CD8-positive, alpha-beta memory T cell (primary cell): ENCODE measurements around the gene CTXN1. TPM values are rescaled to one million over a fixed set of nuclear protein-coding genes. Genes with fewer than 3 reads are reported as not detected.
"Not testable (repeated sequence)": the region's sequence is repeated elsewhere in the genome, so short reads cannot be mapped to it uniquely, and the experiment has no call there.

Experiments used
- CTCF ChIA-PET: fragments of 350-600 bp; sonication (Branson Sonifier 250); formaldehyde crosslinking; loops from one replicate; lab custom pipeline; 2021; ENCODE audit warnings: antibody characterized with exemption; lab: Charles Lee
- POLR2A ChIA-PET: fragments of 350-600 bp; sonication (Branson Sonifier 250); formaldehyde crosslinking; loops from one replicate; lab custom pipeline; 2021; ENCODE audit warnings: antibody characterized with exemption; lab: Charles Lee
- DNase-seq, 5 donors: peaks; one replicate each; pipeline versions ENCODE4 v3.0.0 to v3.0.0-alpha.2; 2020 to 2022; ENCODE audit warnings: mixed read lengths in 1 of 5
- H3K27ac ChIP-seq: one replicate; pipeline ENCODE4 v1.7.0; 2013; ENCODE audit warnings: low read depth, mild to moderate bottlenecking, low read length, moderate library complexity
- H3K27me3 ChIP-seq: 2 replicates; pipeline ENCODE4 v1.7.0; 2013; ENCODE audit warnings: low read length, mild to moderate bottlenecking; ENCODE audit not compliant: insufficient read depth, poor library complexity, severe bottlenecking
- H3K36me3 ChIP-seq: 2 replicates; pipeline ENCODE4 v1.7.0; 2013; ENCODE audit warnings: mild to moderate bottlenecking, low read length, moderate library complexity; ENCODE audit not compliant: insufficient read depth
- H3K4me1 ChIP-seq: 2 replicates; pipeline ENCODE4 v1.7.0; 2013; ENCODE audit warnings: mild to moderate bottlenecking, low read length, moderate library complexity; ENCODE audit not compliant: insufficient read depth
- H3K4me3 ChIP-seq: 2 replicates; pipeline ENCODE4 v1.7.0; 2013; ENCODE audit warnings: mild to moderate bottlenecking, low read length
- H3K9me3 ChIP-seq: 2 replicates; pipeline ENCODE4 v1.7.0; 2013; ENCODE audit warnings: mild to moderate bottlenecking, low read length
- H3K27ac Mint-ChIP-seq, 8 donors: one replicate each; pipeline ENCODE4 v1.8.0; 2020 to 2021; ENCODE audit warnings: mixed read lengths in 8 of 8, mild to moderate bottlenecking in 6 of 8, inconsistent platforms in 3 of 8, moderate library complexity in 3 of 8
- H3K27me3 Mint-ChIP-seq, 2 donors: one replicate each; pipeline ENCODE4 v1.8.0; 2020 to 2021; ENCODE audit warnings: mixed read lengths in 2 of 2, mild to moderate bottlenecking in 1 of 2, moderate library complexity in 1 of 2
- H3K36me3 Mint-ChIP-seq, 3 donors: one replicate each; pipeline ENCODE4 v1.8.0; 2020 to 2021; ENCODE audit warnings: mixed read lengths in 3 of 3, inconsistent platforms in 1 of 3, mild to moderate bottlenecking in 1 of 3
- H3K4me1 Mint-ChIP-seq, 3 donors: one replicate each; pipeline ENCODE4 v1.8.0; 2020 to 2021; ENCODE audit warnings: mixed read lengths in 3 of 3, inconsistent platforms in 1 of 3, mild to moderate bottlenecking in 1 of 3
- H3K4me3 Mint-ChIP-seq, 7 donors: one replicate each; pipeline ENCODE4 v1.8.0; 2020 to 2021; ENCODE audit warnings: mixed read lengths in 7 of 7, mild to moderate bottlenecking in 6 of 7, moderate library complexity in 4 of 7, inconsistent platforms in 2 of 7
- H3K9me3 Mint-ChIP-seq, 5 donors: one replicate each; pipeline ENCODE4 v1.8.0; 2020 to 2022; ENCODE audit warnings: mixed read lengths in 5 of 5, mild to moderate bottlenecking in 3 of 5, moderate library complexity in 2 of 5, inconsistent platforms in 1 of 5
- polyA plus RNA-seq: library from polyadenylated mRNA; unstranded; fragments of 300-500 nt; fragmentation: Illumina TruSeq; gene quantifications from one replicate; pipeline ENCODE4 v1.2.3, GENCODE V29; 2021
- total RNA-seq, 2 experiments: library from RNA; stranded (reverse); gene quantifications; one replicate each; pipeline ENCODE4 v1.2.3, GENCODE V29; 2021

Gene CTXN1
- total and polyA plus RNA-seq, 3 experiments from 2014 or later, result 0.42 to 0.72 TPM; not detected in 1

- Histone ChIP-seq H3K4me3 (no peak overlapping the region), H3K4me1 (peaks cover 37% of the 10 kb centered on the region)
Measured at GRCh38 chr19:7918615-7919421, 7.1 kb downstream of the CTXN1 start.

DNA sequence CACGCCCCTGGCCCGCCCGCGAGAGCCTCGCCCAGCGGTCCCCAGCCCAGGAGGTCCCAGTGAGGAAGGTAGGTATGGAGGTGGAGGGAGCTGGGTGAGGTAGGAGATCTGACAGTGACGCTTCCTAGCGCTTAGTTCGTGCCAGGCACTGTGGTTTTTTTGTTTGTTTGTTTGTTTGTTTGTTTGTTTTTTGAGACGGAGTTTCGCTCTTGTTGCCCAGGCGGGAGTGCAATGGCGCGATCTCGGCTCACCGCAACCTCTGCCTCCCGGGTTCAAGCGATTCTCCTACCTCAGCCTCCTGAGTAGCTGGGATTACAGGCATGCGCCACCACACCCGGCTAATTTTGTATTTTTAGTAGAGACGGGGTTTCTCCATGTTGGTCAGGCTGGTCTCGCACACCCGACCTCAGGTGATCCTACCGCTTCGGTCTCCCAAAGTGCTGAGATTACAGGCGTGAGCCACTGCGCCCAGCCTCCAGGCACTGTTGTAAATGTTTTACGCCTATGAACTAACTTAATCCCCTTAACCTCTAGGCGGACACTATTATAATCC, 7.8 kb downstream of the CTXN1 start:
- not testable (repeated sequence) for H3K4me3 ChIP-seq, H3K36me3 ChIP-seq, H3K9me3 Mint-ChIP-seq, H3K27ac ChIP-seq, H3K9me3 ChIP-seq, DNase-seq
- peaks cover 29% of the 10 kb centered on the region in 2 donors for H3K27me3 Mint-ChIP-seq
- POLR2A ChIA-PET, result interaction anchor here (0.6 to 3.0 kb wide), 5 partner anchors 9 to 87 kb away, joined by 3 to 11 read pairs (median 4); partner anchors contain the start of genes ELAVL1 and MAP2K7
- Histone ChIP-seq H3K27me3 (peaks cover 18% of the 10 kb centered on the region), H3K4me1 (peaks cover 37% of the 10 kb centered on the region)
- peak overlapping the region; percentile 44 to 85 (median 71) for H3K4me3 Mint-ChIP-seq
- CTCF ChIA-PET, result interaction anchor here (0.6 to 8.3 kb wide), 7 partner anchors 10 to 419 kb away, joined by 3 to 41 read pairs (median 4); partner anchors contain the start of genes MAP2K7 and TIMM44
- peak overlapping the region in 7 of 8 donors; percentile 17 to 94 (median 54) for H3K27ac Mint-ChIP-seq
- H3K4me1 Mint-ChIP-seq, result peaks cover 26 to 55% (median 30%) of the 10 kb centered on the region in 3 donors
- peaks cover 0 to 15% (median 0%) of the 10 kb centered on the region in 3 donors for H3K36me3 Mint-ChIP-seq

More at GRCh38 chr19:7918615-7919421, 7.1 kb downstream of the CTXN1 start:
- Histone ChIP-seq H3K9me3 (no peaks in the 10 kb centered on the region), H3K36me3 (no peaks in the 10 kb centered on the region), H3K27me3 (peaks cover 18% of the 10 kb centered on the region), H3K27ac (peak overlapping the region; percentile 20)
- no peak for DNase-seq
- ChIA-PET CTCF (interaction anchor here (0.6 to 8.3 kb wide), 7 partner anchors 11 to 418 kb away, joined by 3 to 41 read pairs (median 4); partner anchors contain the start of genes MAP2K7 and TIMM44), POLR2A (interaction anchor here (0.6 to 3.0 kb wide), 8 partner anchors 10 to 574 kb away, joined by 3 to 42 read pairs (median 6); partner anchors contain the start of genes ELAVL1, MAP2K7 and TIMM44)
- Mint-ChIP-seq H3K36me3 (peaks cover 0 to 13% (median 0%) of the 10 kb centered on the region in 3 donors), H3K4me1 (peaks cover 26 to 58% (median 30%) of the 10 kb centered on the region in 3 donors), H3K9me3 (no peaks in the 10 kb centered on the region), H3K4me3 (peak overlapping the region in 6 of 7 donors; percentile 19 to 86 (median 80)), H3K27ac (peak overlapping the region in 3 of 8 donors; percentile 17 to 94 (median 75)), H3K27me3 (peaks cover 29% of the 10 kb centered on the region in 2 donors)

DNA sequence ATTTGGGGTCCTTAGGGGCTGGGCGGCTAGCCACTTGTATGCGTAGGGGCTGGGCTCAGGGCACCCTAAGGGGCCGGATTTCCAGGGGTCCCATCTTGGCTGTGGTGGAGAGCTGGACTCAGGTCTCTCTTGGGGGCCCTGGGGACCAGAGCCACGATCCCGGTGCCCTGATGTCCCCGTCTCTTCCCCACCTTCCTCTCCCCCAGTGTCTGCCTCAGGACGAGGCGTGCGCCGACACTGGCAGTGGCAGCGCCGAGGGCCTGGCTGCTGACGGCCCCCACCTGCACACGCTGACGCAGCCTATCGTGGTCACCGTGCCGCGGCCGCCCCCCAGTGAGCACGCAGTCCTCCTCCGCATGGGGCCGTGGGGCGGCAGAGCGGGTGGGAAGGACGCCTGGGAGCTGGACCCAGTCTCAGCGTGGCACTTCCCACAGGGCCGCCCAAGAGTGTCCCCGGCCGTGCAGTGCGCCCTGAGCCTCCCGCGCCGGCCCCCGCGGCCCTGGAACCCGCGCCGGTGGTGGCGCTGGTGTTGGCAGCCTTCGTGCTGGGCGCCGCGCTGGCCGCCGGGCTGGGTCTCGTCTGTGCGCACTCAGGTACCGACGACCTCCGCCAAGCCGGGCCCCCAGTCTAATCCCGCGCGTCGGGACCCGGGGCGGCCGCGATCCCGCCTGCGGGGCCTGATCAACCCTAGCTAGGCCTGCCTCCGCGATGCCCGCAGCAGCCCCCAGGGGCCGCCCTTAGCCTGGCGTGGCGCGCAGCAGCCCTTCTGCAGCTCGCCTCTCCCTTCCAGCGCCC, 8.5 kb downstream of the CTXN1 start:
- Histone ChIP-seq H3K27ac (no peak overlapping the region), H3K9me3 (no peaks in the 10 kb centered on the region), H3K4me3 (peak overlapping the region; percentile 22), H3K27me3 (peaks cover 18% of the 10 kb centered on the region), H3K4me1 (peaks cover 37% of the 10 kb centered on the region), H3K36me3 (no peaks in the 10 kb centered on the region)
- Mint-ChIP-seq H3K4me1 (peaks cover 26 to 54% (median 28%) of the 10 kb centered on the region in 3 donors), H3K4me3 (peak overlapping the region; percentile 77 to 91 (median 81)), H3K27me3 (peaks cover 29% of the 10 kb centered on the region in 2 donors), H3K27ac (peak overlapping the region in 7 of 8 donors; percentile 36 to 94 (median 73)), H3K9me3 (no peaks in the 10 kb centered on the region), H3K36me3 (peaks cover 3 to 16% (median 3%) of the 10 kb centered on the region in 3 donors)
- POLR2A ChIA-PET, result interaction anchor here (0.6 to 3.0 kb wide), 5 partner anchors 8 to 88 kb away, joined by 3 to 11 read pairs (median 4); partner anchors contain the start of genes ELAVL1 and MAP2K7
- CTCF ChIA-PET, result interaction anchor here (1.0 to 8.3 kb wide), 7 partner anchors 9 to 237 kb away, joined by 3 to 41 read pairs (median 4); partner anchors contain the start of genes MAP2K7, TIMM44 and TRAPPC5
- DNase-seq, result peak; percentile 43 to 72 (median 48)

DNA sequence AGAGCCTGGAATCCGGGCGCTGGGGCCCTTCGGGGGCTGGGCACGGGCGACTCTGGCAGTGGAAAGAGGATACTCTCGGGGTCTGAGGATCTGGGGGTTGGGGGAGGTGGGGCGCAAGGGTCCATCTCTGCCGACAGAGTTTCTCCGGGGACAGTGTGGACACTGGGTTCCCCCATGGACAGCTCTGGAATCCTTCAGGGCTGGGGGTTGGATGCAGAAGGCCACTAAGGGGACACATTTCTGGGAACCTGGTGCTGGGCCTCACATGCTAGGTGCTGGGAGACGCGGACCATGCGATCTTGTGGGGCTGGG, 9.0 kb downstream of the CTXN1 start:
- H3K9me3 ChIP-seq, result no peaks in the 10 kb centered on the region

GRCh38 chr19:7916103-7916954, 9.6 kb downstream of the CTXN1 start:
- H3K9me3 ChIP-seq, result no peaks in the 10 kb centered on the region
- H3K27me3 ChIP-seq, result peaks cover 18% of the 10 kb centered on the region
- H3K36me3 ChIP-seq, result no peaks in the 10 kb centered on the region
- Mint-ChIP-seq H3K4me3 (peak overlapping the region; percentile 37 to 91 (median 81)), H3K27ac (peak overlapping the region in 3 of 8 donors; percentile 27 to 71 (median 47)), H3K36me3 (peaks cover 3 to 17% (median 8%) of the 10 kb centered on the region in 3 donors), H3K9me3 (no peaks in the 10 kb centered on the region), H3K27me3 (peaks cover 29% of the 10 kb centered on the region in 2 donors), H3K4me1 (peaks cover 24 to 44% (median 26%) of the 10 kb centered on the region in 3 donors)
- no peak overlapping the region for H3K27ac ChIP-seq
- peaks cover 29% of the 10 kb centered on the region for H3K4me1 ChIP-seq
- ChIA-PET CTCF (interaction anchor here (1.2 to 8.3 kb wide), 4 partner anchors 12 to 236 kb away, joined by 3 to 41 read pairs (median 20); partner anchors contain the start of genes MAP2K7, TIMM44 and TRAPPC5), POLR2A (interaction anchor here (0.9 to 3.0 kb wide), 2 partner anchors 13 to 53 kb away, joined by 3 to 11 read pairs; partner anchors contain the start of gene MAP2K7)
- no peak overlapping the region for H3K4me3 ChIP-seq
- DNase-seq, result peak; percentile 46 to 73 (median 58)

More for the DNA sequence above, 9.0 kb downstream of the CTXN1 start:
- peaks cover 18% of the 10 kb centered on the region for H3K27me3 ChIP-seq
- Mint-ChIP-seq H3K4me3 (peak overlapping the region; percentile 77 to 91 (median 81)), H3K4me1 (peaks cover 26 to 49% (median 27%) of the 10 kb centered on the region in 3 donors), H3K9me3 (no peaks in the 10 kb centered on the region), H3K27ac (peak overlapping the region in 6 of 8 donors; percentile 36 to 81 (median 70)), H3K27me3 (peaks cover 29% of the 10 kb centered on the region in 2 donors), H3K36me3 (peaks cover 3 to 14% (median 5%) of the 10 kb centered on the region in 3 donors)
- ChIA-PET CTCF (interaction anchor here (1.6 to 8.3 kb wide), 4 partner anchors 9 to 236 kb away, joined by 3 to 41 read pairs (median 22); partner anchors contain the start of genes TIMM44 and TRAPPC5), POLR2A (interaction anchor here (1.5 to 3.0 kb wide), 2 partner anchors 13 to 89 kb away, joined by 5 to 11 read pairs; partner anchors contain the start of genes ELAVL1 and MAP2K7)
- H3K4me3 ChIP-seq, result peak overlapping the region; percentile 22
- no peak overlapping the region for H3K27ac ChIP-seq
- DNase-seq, result no peak
- H3K4me1 ChIP-seq, result peaks cover 35% of the 10 kb centered on the region
- no peaks in the 10 kb centered on the region for H3K36me3 ChIP-seq

GRCh38 chr19:7915250-7916102, 10.5 kb downstream of the CTXN1 start:
- ChIA-PET CTCF (interaction anchor here (1.2 to 8.3 kb wide), 2 partner anchors 11 to 46 kb away, joined by 3 to 37 read pairs; partner anchors contain the start of gene MAP2K7), POLR2A (interaction anchor here (0.9 to 3.0 kb wide), 2 partner anchors 12 to 53 kb away, joined by 3 to 11 read pairs; partner anchors contain the start of gene MAP2K7)
- peak overlapping the region in 6 of 8 donors; percentile 36 to 77 (median 63) for H3K27ac Mint-ChIP-seq

More at GRCh38 chr19:7915250-7916102, 10.5 kb downstream of the CTXN1 start:
- H3K36me3 ChIP-seq, result peaks cover 4% of the 10 kb centered on the region
- peak overlapping the region; percentile 59 to 73 (median 66) for H3K4me3 Mint-ChIP-seq
- H3K36me3 Mint-ChIP-seq, result peaks cover 3 to 23% (median 10%) of the 10 kb centered on the region in 3 donors
- no peak overlapping the region for H3K4me3 ChIP-seq
- no peak for DNase-seq
- H3K27me3 Mint-ChIP-seq, result peaks cover 28 to 29% of the 10 kb centered on the region in 2 donors
- peaks cover 25% of the 10 kb centered on the region for H3K4me1 ChIP-seq
- H3K9me3 Mint-ChIP-seq, result no peaks in the 10 kb centered on the region
- peaks cover 17 to 37% (median 21%) of the 10 kb centered on the region in 3 donors for H3K4me1 Mint-ChIP-seq
- H3K9me3 ChIP-seq, result no peaks in the 10 kb centered on the region
- H3K27me3 ChIP-seq, result peaks cover 18% of the 10 kb centered on the region
- H3K27ac ChIP-seq, result no peak overlapping the region
